PC-3 (cell line): ENCODE data around the gene P2RX2. TPM values are rescaled to one million over a fixed set of nuclear protein-coding genes. Genes with fewer than 3 reads are reported as not detected.

ENCODE experiments used
- ATAC-seq: fragments of 200-7000 bp; cut with Tn5 transposase; 2 replicates; pipeline ENCODE4 v1.9.1; 2020; ENCODE audit warnings: mild to moderate bottlenecking, moderate library complexity
- BruUV-seq: library from RNA; stranded (reverse); fragments of 400-500 nt; replicated peaks from 2 replicates; lab custom pipeline; 2021; lab: Mats Ljungman, UMichigan
- CTCF ChIA-PET: fragments of 300-600 bp; sonication (Branson Sonifier 250); formaldehyde crosslinking; loops from one replicate; lab custom pipeline; 2022; ENCODE audit warnings: antibody characterized with exemption; lab: Charles Lee
- POLR2A ChIA-PET: fragments of 300-600 bp; sonication (Branson Sonifier 250); formaldehyde crosslinking; loops from one replicate; lab custom pipeline; 2022; ENCODE audit warnings: antibody characterized with exemption; ENCODE audit not compliant: unreplicated experiment; lab: Charles Lee
- DNase-seq: peaks from one replicate; pipeline ENCODE4 v3.0.0-alpha.2; 2015
- H2AFZ ChIP-seq: fragments of 300-600 bp; sonication (generic); 2 replicates; pipeline ENCODE4 v1.6.0; 2016; ENCODE audit warnings: antibody characterized with exemption, low read length
- H3F3A ChIP-seq: fragments of 300-600 bp; sonication (generic); one replicate; pipeline ENCODE4 v1.6.0; 2017; ENCODE audit warnings: antibody characterized with exemption, low read length, control low read depth, mild to moderate bottlenecking; ENCODE audit not compliant: unreplicated experiment
- H3K27ac ChIP-seq: fragments of 300-600 bp; sonication (generic); 2 replicates; pipeline ENCODE4 v1.5.1; 2016; ENCODE audit warnings: mild to moderate bottlenecking, low read length
- H3K27me3 ChIP-seq: fragments of 300-600 bp; sonication (generic); 2 replicates; pipeline ENCODE4 v1.6.1; 2016; ENCODE audit warnings: low read length, mixed read lengths
- H3K36me3 ChIP-seq: fragments of 300-600 bp; sonication (generic); 2 replicates; pipeline ENCODE4 v1.6.1; 2016; ENCODE audit warnings: low read depth, mixed run types, low read length, mixed read lengths
- H3K4me1 ChIP-seq: fragments of 300-600 bp; sonication (generic); 2 replicates; pipeline ENCODE4 v1.5.1; 2016; ENCODE audit warnings: low read length; ENCODE audit not compliant: insufficient read depth
- H3K4me2 ChIP-seq: fragments of 300-600 bp; sonication (generic); 2 replicates; pipeline ENCODE4 v1.6.0; 2016; ENCODE audit warnings: low read length
- H3K4me3 ChIP-seq: fragments of 300-600 bp; sonication (generic); 2 replicates; pipeline ENCODE4 v1.5.1; 2016; ENCODE audit warnings: mild to moderate bottlenecking, low read length, mixed read lengths
- H3K79me2 ChIP-seq: fragments of 300-600 bp; sonication (generic); 2 replicates; pipeline ENCODE4 v1.6.1; 2017; ENCODE audit warnings: low read length, mixed read lengths
- H3K9ac ChIP-seq: fragments of 300-600 bp; sonication (generic); 2 replicates; pipeline ENCODE4 v1.6.0; 2016; ENCODE audit warnings: mild to moderate bottlenecking, low read length
- H3K9me2 ChIP-seq: fragments of 300-600 bp; sonication (generic); replicated peaks from 2 replicates; pipeline ENCODE4 v1.6.1; 2016; ENCODE audit warnings: mixed run types, low read length, mixed read lengths
- H3K9me3 ChIP-seq: fragments of 300-600 bp; sonication (generic); 2 replicates; pipeline ENCODE4 v1.6.1; 2016; ENCODE audit warnings: low read length, mixed read lengths
- H4K20me1 ChIP-seq: fragments of 300-600 bp; sonication (generic); 2 replicates; pipeline ENCODE4 v1.6.1; 2016; ENCODE audit warnings: low read length, mixed read lengths
- EZH2 ChIP-seq: fragments of 300-600 bp; sonication (generic); IDR thresholded peaks from one replicate; pipeline ENCODE4 v1.6.1; 2017; ENCODE audit warnings: antibody characterized with exemption, mild to moderate bottlenecking, low read length; ENCODE audit not compliant: unreplicated experiment
- EZH2phosphoT487 ChIP-seq: fragments of 300-600 bp; sonication (generic); IDR thresholded peaks from 2 replicates; pipeline ENCODE4 v1.6.1; 2018; ENCODE audit warnings: mild to moderate bottlenecking, antibody characterized with exemption, low read length, borderline replicate concordance
- intact Hi-C: fragments of 100-400 bp; cut with micrococcal nuclease; formaldehyde crosslinking; loops from 2 replicates; pipeline ENCODE4 v1.9.0; 2023
- total RNA-seq: library from RNA; depleted of rRNA; stranded (reverse); fragments of >200 nt; gene quantifications from 2 replicates; pipeline ENCODE4 v1.2.3, GENCODE V29; 2014
- TF ChIP-seq, protein P1 (sequence below): fragments of 300-600 bp; sonication (generic); conservative IDR thresholded peaks from 2 replicates; pipeline ENCODE4 v1.5.1; 2017; ENCODE audit warnings: antibody characterized with exemption, low read depth, mild to moderate bottlenecking, low read length

The P2RX2 gene
- total RNA-seq, 1 experiment from 2014 or later: not detected

DNA sequence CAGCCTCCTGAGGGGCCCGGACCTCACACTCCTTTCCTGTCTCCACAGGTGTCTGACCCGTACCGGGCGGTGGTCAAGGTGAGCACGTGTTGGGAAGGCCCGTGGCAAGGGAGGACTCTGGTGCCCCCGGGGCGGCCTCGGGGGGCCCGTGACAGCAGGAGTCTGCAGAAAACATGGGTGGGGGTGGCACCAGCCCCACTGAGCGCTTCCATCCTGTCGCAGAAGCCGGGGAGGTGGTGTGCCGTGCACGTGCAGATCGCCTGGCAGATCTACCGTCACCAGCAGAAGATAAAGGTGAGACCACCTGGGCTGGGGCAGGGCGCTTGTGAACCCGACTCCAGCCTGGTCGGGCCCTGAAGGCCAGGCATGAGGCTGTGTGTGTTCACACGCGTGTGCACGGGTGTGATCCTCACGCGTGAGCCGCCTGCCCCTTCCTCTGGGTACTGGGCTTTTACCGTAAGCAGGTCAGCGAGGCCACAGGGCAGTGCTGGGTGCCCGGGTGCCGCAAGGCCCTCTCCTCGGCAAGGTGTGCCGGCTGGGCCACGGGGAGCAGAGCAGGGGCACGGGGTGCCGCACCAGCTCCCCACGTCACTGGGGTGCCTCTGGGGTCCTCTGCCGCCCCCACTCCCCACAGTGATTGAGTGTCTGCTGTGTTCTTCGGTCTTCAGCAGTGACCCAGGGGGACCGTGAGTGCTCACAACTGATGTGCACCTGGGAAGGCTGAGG, 44.1 kb upstream of the P2RX2 start:
- ChIA-PET POLR2A (no interaction called here), CTCF (no interaction called here)
- no peaks in the 10 kb centered on the region for H3F3A ChIP-seq
- no peaks in the 10 kb centered on the region for H3K9me3 ChIP-seq
- intact Hi-C loops: no loop called here
- no peak overlapping the region for H3K9ac ChIP-seq
- no peaks in the 10 kb centered on the region for H3K4me1 ChIP-seq
- H3K4me3 ChIP-seq: no peak overlapping the region
- DNase-seq: no peak
- no peak overlapping the region for H3K4me2 ChIP-seq
- H3K27ac ChIP-seq: no peak overlapping the region
- no TSS peak for BruUV-seq
- no peaks in the 10 kb centered on the region for H3K27me3 ChIP-seq
- no peak for ATAC-seq
- H2AFZ ChIP-seq: no peak overlapping the region
- H3K36me3 ChIP-seq: peaks cover 19% of the 10 kb centered on the region
- H3K9me2 ChIP-seq: no peaks in the 10 kb centered on the region
- TF ChIP-seq, protein P1, sequence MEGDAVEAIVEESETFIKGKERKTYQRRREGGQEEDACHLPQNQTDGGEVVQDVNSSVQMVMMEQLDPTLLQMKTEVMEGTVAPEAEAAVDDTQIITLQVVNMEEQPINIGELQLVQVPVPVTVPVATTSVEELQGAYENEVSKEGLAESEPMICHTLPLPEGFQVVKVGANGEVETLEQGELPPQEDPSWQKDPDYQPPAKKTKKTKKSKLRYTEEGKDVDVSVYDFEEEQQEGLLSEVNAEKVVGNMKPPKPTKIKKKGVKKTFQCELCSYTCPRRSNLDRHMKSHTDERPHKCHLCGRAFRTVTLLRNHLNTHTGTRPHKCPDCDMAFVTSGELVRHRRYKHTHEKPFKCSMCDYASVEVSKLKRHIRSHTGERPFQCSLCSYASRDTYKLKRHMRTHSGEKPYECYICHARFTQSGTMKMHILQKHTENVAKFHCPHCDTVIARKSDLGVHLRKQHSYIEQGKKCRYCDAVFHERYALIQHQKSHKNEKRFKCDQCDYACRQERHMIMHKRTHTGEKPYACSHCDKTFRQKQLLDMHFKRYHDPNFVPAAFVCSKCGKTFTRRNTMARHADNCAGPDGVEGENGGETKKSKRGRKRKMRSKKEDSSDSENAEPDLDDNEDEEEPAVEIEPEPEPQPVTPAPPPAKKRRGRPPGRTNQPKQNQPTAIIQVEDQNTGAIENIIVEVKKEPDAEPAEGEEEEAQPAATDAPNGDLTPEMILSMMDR: no peak
- TF ChIP-seq EZH2phosphoT487 (no peak), EZH2 (no peak)
- H4K20me1 ChIP-seq: no peaks in the 10 kb centered on the region
- H3K79me2 ChIP-seq: no peaks in the 10 kb centered on the region

DNA sequence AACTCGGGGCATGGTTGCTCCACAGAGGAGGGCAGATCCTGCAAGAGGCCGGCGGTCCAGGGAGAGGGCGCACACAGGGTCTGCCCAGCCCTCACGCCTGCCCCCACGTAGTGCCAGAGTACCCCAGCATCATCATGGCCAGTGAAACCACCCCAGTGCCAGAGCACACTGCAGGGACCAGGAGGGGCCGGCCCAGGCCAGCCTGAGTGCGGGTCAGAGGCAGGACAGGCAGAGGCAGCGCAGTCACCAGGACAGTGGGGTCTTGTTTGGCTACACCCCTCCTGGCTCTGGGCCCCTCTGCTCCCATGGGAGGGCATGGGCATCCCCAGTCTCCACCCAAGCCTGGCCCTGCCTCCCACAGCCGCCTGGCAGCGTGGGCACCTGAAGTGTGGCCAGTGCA, 42.9 kb upstream of the P2RX2 start:
- no peaks in the 10 kb centered on the region for H3K4me1 ChIP-seq
- no peaks in the 10 kb centered on the region for H3K9me3 ChIP-seq
- no peaks in the 10 kb centered on the region for H3K79me2 ChIP-seq
- no peak overlapping the region for H3K4me2 ChIP-seq
- H3K9ac ChIP-seq: no peak overlapping the region
- POLR2A ChIA-PET: no interaction called here
- no peak overlapping the region for H3K4me3 ChIP-seq
- H3K9me2 ChIP-seq: no peaks in the 10 kb centered on the region
- ATAC-seq: no peak
- no peaks in the 10 kb centered on the region for H4K20me1 ChIP-seq
- CTCF ChIA-PET: no interaction called here
- H3F3A ChIP-seq: no peaks in the 10 kb centered on the region
- no peaks in the 10 kb centered on the region for H3K27me3 ChIP-seq
- H3K27ac ChIP-seq: no peak overlapping the region
- no peak for DNase-seq
- TF ChIP-seq, protein P1: no peak
- no peak for TF ChIP-seq EZH2phosphoT487
- intact Hi-C loops: no loop called here
- no peak overlapping the region for H2AFZ ChIP-seq
- H3K36me3 ChIP-seq: peaks cover 18% of the 10 kb centered on the region
- BruUV-seq: no TSS peak

DNA sequence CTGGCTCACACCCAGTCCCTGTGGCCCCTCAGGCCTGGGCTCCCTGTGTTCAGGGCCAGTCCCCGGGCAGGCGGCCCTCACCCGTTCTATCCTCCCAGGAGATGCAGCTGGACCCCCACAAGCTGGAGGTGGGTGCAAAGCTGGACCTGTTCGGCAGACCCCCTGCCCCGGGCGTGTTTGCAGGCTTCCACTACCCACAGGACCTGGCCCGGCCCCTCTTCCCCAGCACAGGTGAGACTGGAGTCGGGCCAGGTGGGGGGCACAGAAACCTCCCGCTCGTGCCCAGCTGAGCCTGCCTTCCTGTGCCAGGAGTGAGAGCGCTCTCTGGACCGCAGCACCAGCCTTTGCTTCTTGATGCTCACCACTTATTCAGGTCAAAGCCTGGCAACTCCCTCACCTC, 41.9 kb upstream of the P2RX2 start:
- peaks cover 22% of the 10 kb centered on the region for H3K36me3 ChIP-seq
- H3K27ac ChIP-seq: no peak overlapping the region
- no peaks in the 10 kb centered on the region for H3K4me1 ChIP-seq
- TF ChIP-seq, protein P1: no peak
- TF ChIP-seq EZH2phosphoT487 (no peak), EZH2 (no peak)
- no peak overlapping the region for H3K9ac ChIP-seq
- no peaks in the 10 kb centered on the region for H3F3A ChIP-seq
- ATAC-seq: no peak
- no peaks in the 10 kb centered on the region for H4K20me1 ChIP-seq
- ChIA-PET CTCF (no interaction called here), POLR2A (no interaction called here)
- intact Hi-C loops: no loop called here
- H3K27me3 ChIP-seq: no peaks in the 10 kb centered on the region
- H3K4me2 ChIP-seq: no peak overlapping the region
- DNase-seq: no peak
- no peak overlapping the region for H2AFZ ChIP-seq
- no peaks in the 10 kb centered on the region for H3K79me2 ChIP-seq
- H3K9me3 ChIP-seq: no peaks in the 10 kb centered on the region
- H3K4me3 ChIP-seq: no peak overlapping the region
- no peaks in the 10 kb centered on the region for H3K9me2 ChIP-seq
- no TSS peak for BruUV-seq
